AG04450 (cell line): ENCODE results near the gene TP53TG5. TPM values are rescaled to one million over a fixed set of nuclear protein-coding genes. Genes with fewer than 3 reads are reported as not detected.

Experiments used
- CTCF ChIA-PET: fragments of 300-600, 350-600 bp; formaldehyde crosslinking; extraction: SDS; loops from one replicate; lab custom pipeline; 2022; ENCODE audit warnings: antibody characterized with exemption, inconsistent platforms; lab: Charles Lee
- POLR2A ChIA-PET: fragments of 350-600 bp; formaldehyde crosslinking; extraction: SDS; loops from one replicate; lab custom pipeline; 2021; ENCODE audit warnings: antibody characterized with exemption, inconsistent platforms; lab: Yijun Ruan, JAX
- DNase-seq: peaks from one replicate; pipeline ENCODE4 v3.0.0-alpha.2; 2011; ENCODE audit warnings: low read depth, low spot score
- H3K27ac ChIP-seq: one replicate; pipeline ENCODE4 v1.5.1; 2012; ENCODE audit warnings: low read depth, low read length, control low read depth
- H3K27me3 ChIP-seq: one replicate; pipeline ENCODE4 v1.6.0; 2012; ENCODE audit warnings: low read length; ENCODE audit not compliant: control insufficient read depth, insufficient read depth
- H3K4me3 ChIP-seq: 2 replicates; pipeline ENCODE4 v1.5.1; 2011; ENCODE audit warnings: mild to moderate bottlenecking, low read depth, low read length, control low read depth
- H3K9me3 ChIP-seq: 2 replicates; pipeline ENCODE4 v1.5.1; 2012; ENCODE audit warnings: low read length; ENCODE audit not compliant: control insufficient read depth, insufficient read depth
- polyA plus RNA-seq: library from polyadenylated mRNA; depleted of rRNA; stranded (reverse); fragments of >200 nt; gene quantifications from 2 replicates; pipeline ENCODE4 v1.2.3, GENCODE V29; 2011; rRNA removed
- small RNA-seq: library from RNA; depleted of rRNA; stranded (forward); fragments of <200 nt; gene quantifications from one replicate; pipeline ENCODE3, GENCODE V24; 2012; ENCODE audit warnings: low read depth; ENCODE audit not compliant: insufficient read length
- TF ChIP-seq, protein P1 (sequence below): IDR thresholded peaks from 2 replicates; pipeline ENCODE4 v1.5.1; 2011; ENCODE audit warnings: low read depth, low read length, control low read depth, inconsistent platforms

The TP53TG5 gene
- polyA plus RNA-seq, 1 experiment = not detected

DNA sequence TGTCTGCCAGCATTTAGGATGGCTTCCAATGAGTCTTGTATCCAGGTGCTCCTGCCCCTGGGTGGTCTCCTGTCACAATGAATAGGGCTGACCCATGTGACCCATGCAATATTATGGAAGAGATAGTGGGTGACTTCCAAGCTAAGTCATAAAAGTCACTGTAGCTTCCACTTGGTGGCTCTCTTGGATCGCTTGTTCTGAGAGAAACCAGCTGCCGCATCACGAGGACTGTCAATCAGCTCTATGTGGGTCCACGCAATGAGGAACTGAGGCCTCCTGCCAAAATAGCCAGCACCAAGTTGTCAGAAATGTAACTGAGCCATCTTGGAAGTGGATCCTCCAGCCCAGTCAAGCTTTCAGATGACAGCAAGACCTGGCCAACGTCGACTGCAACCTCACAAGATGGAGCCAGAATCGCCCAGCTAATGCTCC is 55.2 kb downstream of the TP53TG5 start:
- Histone ChIP-seq H3K27ac (peak overlapping the region; percentile 31), H3K27me3 (no peaks in the 10 kb centered on the region), H3K9me3 (no peaks in the 10 kb centered on the region), H3K4me3 (no peak overlapping the region)
- TF ChIP-seq, protein P1, sequence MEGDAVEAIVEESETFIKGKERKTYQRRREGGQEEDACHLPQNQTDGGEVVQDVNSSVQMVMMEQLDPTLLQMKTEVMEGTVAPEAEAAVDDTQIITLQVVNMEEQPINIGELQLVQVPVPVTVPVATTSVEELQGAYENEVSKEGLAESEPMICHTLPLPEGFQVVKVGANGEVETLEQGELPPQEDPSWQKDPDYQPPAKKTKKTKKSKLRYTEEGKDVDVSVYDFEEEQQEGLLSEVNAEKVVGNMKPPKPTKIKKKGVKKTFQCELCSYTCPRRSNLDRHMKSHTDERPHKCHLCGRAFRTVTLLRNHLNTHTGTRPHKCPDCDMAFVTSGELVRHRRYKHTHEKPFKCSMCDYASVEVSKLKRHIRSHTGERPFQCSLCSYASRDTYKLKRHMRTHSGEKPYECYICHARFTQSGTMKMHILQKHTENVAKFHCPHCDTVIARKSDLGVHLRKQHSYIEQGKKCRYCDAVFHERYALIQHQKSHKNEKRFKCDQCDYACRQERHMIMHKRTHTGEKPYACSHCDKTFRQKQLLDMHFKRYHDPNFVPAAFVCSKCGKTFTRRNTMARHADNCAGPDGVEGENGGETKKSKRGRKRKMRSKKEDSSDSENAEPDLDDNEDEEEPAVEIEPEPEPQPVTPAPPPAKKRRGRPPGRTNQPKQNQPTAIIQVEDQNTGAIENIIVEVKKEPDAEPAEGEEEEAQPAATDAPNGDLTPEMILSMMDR = no peak
- ChIA-PET CTCF (interaction anchor here (0.6 to 2.3 kb wide), 4 partner anchors 51 to 665 kb away, joined by 4 to 19 read pairs (median 10); no protein-coding TSS in a partner anchor), POLR2A (interaction anchor here (0.8 to 1.9 kb wide), 4 partner anchors 15 to 40 kb away, joined by 3 to 7 read pairs (median 4); partner anchors contain the start of gene SYS1)
- DNase-seq = no peak

Small RNA genes lying within 50 kb of the gene (small RNA-seq; reads per million reads assigned to genes)
- gene MIR6812 = not detected

Other genes starting within 250 kb of the TP53TG5 start
- not detected in 2 replicates for gene PI3, start 203.4 kb downstream of the TP53TG5 start, polyA plus RNA-seq
- not detected in 2 replicates for gene SEMG1, start 171.3 kb downstream of the TP53TG5 start, polyA plus RNA-seq
- gene SEMG2, start 157.0 kb downstream of the TP53TG5 start, polyA plus RNA-seq = not detected in 2 replicates
- gene SLPI, start 123.8 kb downstream of the TP53TG5 start, polyA plus RNA-seq = not detected in 2 replicates
- not detected in 2 replicates for gene RBPJL, start 71.5 kb downstream of the TP53TG5 start, polyA plus RNA-seq
- 0.04 TPM in 1 of 2 replicates, not detected in the other for gene MATN4, start 70.0 kb downstream of the TP53TG5 start, polyA plus RNA-seq
- 177 and 204 TPM in 2 replicates for gene SDC4, start 29.9 kb downstream of the TP53TG5 start, polyA plus RNA-seq
- gene SYS1, start 15.2 kb downstream of the TP53TG5 start, polyA plus RNA-seq = 25.1 and 33.4 TPM in 2 replicates
- 12.8 and 13.8 TPM in 2 replicates for gene DBNDD2, start 30.0 kb upstream of the TP53TG5 start, polyA plus RNA-seq
- 114 and 140 TPM in 2 replicates for gene PIGT, start 37.8 kb upstream of the TP53TG5 start, polyA plus RNA-seq
- not detected in 2 replicates for gene WFDC2, start 91.4 kb upstream of the TP53TG5 start, polyA plus RNA-seq
- not detected in 2 replicates for gene SPINT3, start 137.3 kb upstream of the TP53TG5 start, polyA plus RNA-seq
- gene WFDC6, start 161.2 kb upstream of the TP53TG5 start, polyA plus RNA-seq = not detected in 2 replicates
- not detected in 2 replicates for gene EPPIN, start 169.1 kb upstream of the TP53TG5 start, polyA plus RNA-seq
- gene WFDC8, start 201.0 kb upstream of the TP53TG5 start, polyA plus RNA-seq = not detected in 2 replicates